H1 (cell line): ENCODE measurements around the gene CACNG4. TPM values are rescaled to one million over a fixed set of nuclear protein-coding genes. Genes with fewer than 3 reads are reported as not detected.

ENCODE experiments used
- CTCF ChIA-PET: fragments of 300-600 bp; sonication (Branson Sonifier 250); formaldehyde crosslinking; loops from one replicate; lab custom pipeline; 2021; ENCODE audit not compliant: partially characterized antibody; lab: Charles Lee
- POLR2A ChIA-PET: fragments of 300-600 bp; sonication (Branson Sonifier 250); formaldehyde crosslinking; loops from one replicate; lab custom pipeline; 2021; ENCODE audit warnings: inconsistent platforms; ENCODE audit not compliant: partially characterized antibody; lab: Charles Lee
- DNase-seq, 2 experiments: peaks; one replicate each; pipeline versions ENCODE4 v3.0.0 to v3.0.0-alpha.2; 2010 to 2022; ENCODE audit warnings: low spot score in 2 of 2, low read depth in 1 of 2, mixed read lengths in 1 of 2
- FAIRE-seq: peaks from 2 replicates; lab custom pipeline; 2011; peaks lifted over from hg19 to GRCh38; lab: Jason Lieb, UNC
- H2AFZ ChIP-seq: 2 replicates; pipeline ENCODE4 v1.8.1; 2012; ENCODE audit warnings: low read length, inconsistent platforms
- H2AK5ac ChIP-seq: 2 replicates; pipeline ENCODE4 v1.6.1; 2013; ENCODE audit warnings: low read depth, low read length
- H2BK120ac ChIP-seq: replicated peaks from 2 replicates; pipeline ENCODE3; 2013; ENCODE audit warnings: low read depth, low read length, inconsistent platforms
- H2BK12ac ChIP-seq: 2 replicates; pipeline ENCODE4 v1.6.1; 2013; ENCODE audit warnings: low read depth, low read length
- H2BK15ac ChIP-seq: 2 replicates; pipeline ENCODE4 v1.6.1; 2013; ENCODE audit warnings: low read length
- H2BK20ac ChIP-seq: 2 replicates; pipeline ENCODE4 v1.6.1; 2013; ENCODE audit warnings: low read length
- H2BK5ac ChIP-seq: 2 replicates; pipeline ENCODE4 v1.6.1; 2013; ENCODE audit warnings: low read depth, low read length
- H3K14ac ChIP-seq: 2 replicates; pipeline ENCODE4 v1.6.1; 2013; ENCODE audit warnings: inconsistent platforms; ENCODE audit not compliant: insufficient read length
- H3K18ac ChIP-seq: 2 replicates; pipeline ENCODE4 v1.6.1; 2013; ENCODE audit warnings: low read length; ENCODE audit errors: extremely low read depth
- H3K23ac ChIP-seq: 2 replicates; pipeline ENCODE4 v1.6.1; 2013; ENCODE audit warnings: inconsistent platforms; ENCODE audit not compliant: insufficient read length
- H3K23me2 ChIP-seq: 2 replicates; pipeline ENCODE4 v1.6.1; 2013; ENCODE audit warnings: low read depth, low read length
- H3K27ac ChIP-seq: 2 replicates; pipeline ENCODE4 v1.6.1; 2011; ENCODE audit warnings: low read depth, low read length, inconsistent platforms
- H3K27me3 ChIP-seq, 4 experiments: replicated peaks in 1 of 4; 1 replicate in 1 of 4; 2 replicates in 3 of 4; pipeline versions ENCODE4 v1.6.1 to v1.8.1; 2011 to 2013; ENCODE audit warnings: low read length in 3 of 4, mild to moderate bottlenecking in 3 of 4, inconsistent platforms in 2 of 4, mixed read lengths in 2 of 4, moderate library complexity in 1 of 4; ENCODE audit not compliant: control insufficient read depth in 3 of 4, insufficient read depth in 3 of 4; ENCODE audit errors: extremely low read depth in 1 of 4
- H3K36me3 ChIP-seq, 4 experiments: 2 replicates each; pipeline versions ENCODE4 v1.6.1 to v1.8.1; 2011 to 2013; ENCODE audit warnings: mild to moderate bottlenecking in 4 of 4, low read length in 3 of 4, moderate library complexity in 2 of 4, control low read depth in 1 of 4, inconsistent platforms in 1 of 4; ENCODE audit not compliant: insufficient read depth in 4 of 4, control insufficient read depth in 2 of 4
- H3K4ac ChIP-seq: replicated peaks from 2 replicates; pipeline ENCODE3; 2013; ENCODE audit warnings: low read length, low read depth, mixed read lengths, inconsistent platforms; ENCODE audit not compliant: insufficient read length
- H3K4me1 ChIP-seq, 4 experiments: replicated peaks in 1 of 4; 1 replicate in 1 of 4; 2 replicates in 3 of 4; pipeline versions ENCODE4 v1.6.1 to v1.8.1; 2011 to 2013; ENCODE audit warnings: low read length in 3 of 4, inconsistent platforms in 2 of 4, mixed read lengths in 1 of 4; ENCODE audit not compliant: insufficient read depth in 4 of 4, control insufficient read depth in 3 of 4
- H3K4me2 ChIP-seq, 2 experiments: 2 replicates each; pipeline versions ENCODE4 v1.6.1 to v1.8.1; 2011 to 2013; ENCODE audit warnings: low read depth in 2 of 2, low read length in 2 of 2, control low read depth in 1 of 2, inconsistent platforms in 1 of 2, mild to moderate bottlenecking in 1 of 2; ENCODE audit not compliant: insufficient read depth in 1 of 2
- H3K4me3 ChIP-seq, 4 experiments: fragments of 200-600, 300-600 bp in 1 of 4; sonication (generic), shearing (Covaris generic), sonication (Bioruptor Twin) in 1 of 4; 2 replicates each; pipeline versions ENCODE4 v1.5.1 to v1.8.1; 2011 to 2016; ENCODE audit warnings: low read length in 4 of 4, low read depth in 3 of 4, control low read depth in 2 of 4, inconsistent platforms in 2 of 4, mild to moderate bottlenecking in 2 of 4, mixed read lengths in 1 of 4, moderate library complexity in 1 of 4; ENCODE audit not compliant: insufficient read depth in 2 of 4; ENCODE audit errors: extremely low read depth in 1 of 4
- H3K56ac ChIP-seq: replicated peaks from 2 replicates; pipeline ENCODE3; 2013; ENCODE audit warnings: low read depth, mild to moderate bottlenecking, mixed read lengths, low read length, inconsistent platforms; ENCODE audit not compliant: insufficient read length
- H3K79me1 ChIP-seq: 2 replicates; pipeline ENCODE4 v1.6.1; 2013; ENCODE audit warnings: low read depth, low read length, control low read depth
- H3K79me2 ChIP-seq, 2 experiments: 2 replicates each; pipeline versions ENCODE4 v1.6.1 to v1.8.1; 2012 to 2013; ENCODE audit warnings: low read length in 2 of 2, mild to moderate bottlenecking in 2 of 2, inconsistent platforms in 1 of 2; ENCODE audit not compliant: insufficient read depth in 2 of 2, control insufficient read depth in 1 of 2
- H3K9ac ChIP-seq, 4 experiments: replicated peaks in 1 of 4; 1 replicate in 1 of 4; 2 replicates in 3 of 4; pipeline versions ENCODE4 v1.6.1 to v1.8.1; 2011 to 2013; ENCODE audit warnings: low read depth in 3 of 4, low read length in 3 of 4, control low read depth in 2 of 4, mild to moderate bottlenecking in 2 of 4, moderate library complexity in 2 of 4, inconsistent platforms in 1 of 4; ENCODE audit errors: extremely low read depth in 1 of 4
- H3K9me3 ChIP-seq, 2 experiments: 2 replicates each; pipeline versions ENCODE4 v1.6.1 to v1.8.1; 2012 to 2013; ENCODE audit warnings: mild to moderate bottlenecking in 2 of 2, moderate library complexity in 2 of 2, control low read depth in 1 of 2, inconsistent platforms in 1 of 2, low read depth in 1 of 2, low read length in 1 of 2, mixed read lengths in 1 of 2; ENCODE audit not compliant: insufficient read depth in 2 of 2
- H4K20me1 ChIP-seq, 2 experiments: replicated peaks in 1 of 2; 2 replicates each; pipeline versions ENCODE3 to v1.8.1; 2011 to 2013; ENCODE audit warnings: inconsistent platforms in 2 of 2, low read length in 2 of 2, mild to moderate bottlenecking in 1 of 2; ENCODE audit not compliant: insufficient read depth in 2 of 2, control insufficient read depth in 1 of 2
- H4K5ac ChIP-seq: 2 replicates; pipeline ENCODE4 v1.6.1; 2013; ENCODE audit warnings: low read length, low read depth, mixed read lengths, inconsistent platforms; ENCODE audit not compliant: insufficient read length
- H4K8ac ChIP-seq: 2 replicates; pipeline ENCODE4 v1.8.0; 2013; ENCODE audit warnings: mild to moderate bottlenecking, moderate library complexity, low read length, inconsistent platforms; ENCODE audit not compliant: insufficient read depth; ENCODE audit errors: extremely low read depth
- H4K91ac ChIP-seq: replicated peaks from 2 replicates; pipeline ENCODE3; 2013; ENCODE audit warnings: low read length, mixed read lengths, inconsistent platforms; ENCODE audit not compliant: insufficient read length
- BRCA1 ChIP-seq: IDR thresholded peaks from 2 replicates; pipeline ENCODE4 v1.6.1; 2012; ENCODE audit warnings: low read depth, low read length, improper control_type of control experiment
- CBX8 ChIP-seq: fragments of 300-800, 300-1000 bp; sonication (generic); IDR thresholded peaks from 2 replicates; pipeline ENCODE4 v1.7.1; 2016; ENCODE audit warnings: low read depth, low read length, borderline replicate concordance
- CEBPB ChIP-seq: IDR thresholded peaks from 2 replicates; pipeline ENCODE4 v1.6.1; 2012; ENCODE audit warnings: low read depth, low read length
- CHD2 ChIP-seq: IDR thresholded peaks from 2 replicates; pipeline ENCODE4 v1.6.1; 2012; ENCODE audit warnings: low read length, improper control_type of control experiment
- EZH2 ChIP-seq: fragments of 200-600 bp; sonication (generic); IDR thresholded peaks from 2 replicates; pipeline ENCODE4 v1.7.1; 2012; ENCODE audit warnings: low read depth, mild to moderate bottlenecking, moderate library complexity, low read length, inconsistent platforms; ENCODE audit not compliant: severe bottlenecking
- GABPA ChIP-seq: IDR thresholded peaks from 2 replicates; pipeline ENCODE4 v1.6.1; 2011; ENCODE audit warnings: mild to moderate bottlenecking, low read length, moderate library complexity, borderline replicate concordance; ENCODE audit not compliant: insufficient read depth
- HDAC2 ChIP-seq, 2 experiments: fragments of 300-600 bp in 1 of 2; sonication (generic) in 1 of 2; IDR thresholded peaks; 2 replicates each; pipeline ENCODE4 v1.6.1; 2011 to 2012; ENCODE audit warnings: low read depth in 2 of 2, low read length in 2 of 2, mild to moderate bottlenecking in 2 of 2, moderate library complexity in 2 of 2, borderline replicate concordance in 1 of 2, inconsistent platforms in 1 of 2
- KDM5A ChIP-seq: fragments of 200-600 bp; IDR thresholded peaks from 2 replicates; pipeline ENCODE4 v1.7.1; 2012; ENCODE audit warnings: mild to moderate bottlenecking, low read length, inconsistent platforms, mixed read lengths
- RXRA ChIP-seq: IDR thresholded peaks from 2 replicates; pipeline ENCODE4 v1.6.1; 2011; ENCODE audit warnings: low read depth, mild to moderate bottlenecking, low read length, moderate library complexity; ENCODE audit not compliant: insufficient read depth
- TEAD4 ChIP-seq: IDR thresholded peaks from 2 replicates; pipeline ENCODE4 v1.6.1; 2012; ENCODE audit warnings: low read depth, low read length, inconsistent platforms, mixed read lengths
- YY1 ChIP-seq: IDR thresholded peaks from 2 replicates; pipeline ENCODE4 v1.6.1; 2011; ENCODE audit warnings: low read depth, mild to moderate bottlenecking, low read length
- WGBS, 2 experiments: shearing (Covaris generic) in 1 of 2; methylation state at CpG; one replicate each; pipeline versions ENCODE4 v1.1.6 to v1.1.7; 2013 to 2015; ENCODE audit warnings: low lambda C conversion rate in 2 of 2, mixed read lengths in 2 of 2, inconsistent platforms in 1 of 2, low coverage in 1 of 2, missing lambda C conversion rate in 1 of 2; ENCODE audit not compliant: insufficient replicate concordance in 2 of 2, insufficient coverage in 1 of 2, insufficient read length in 1 of 2; ENCODE audit errors: extremely low coverage in 1 of 2, missing lambda C conversion rate in 1 of 2; 5-methylcytosine and 5-hydroxymethylcytosine counted together
- polyA plus RNA-seq, 7 experiments: library from polyadenylated mRNA; depleted of rRNA in 3 of 7; stranded (reverse) in 5 of 7; unstranded in 2 of 7; fragments of >200 nt in 5 of 7; fragments of 200-250 nt in 2 of 7; gene quantifications; 1 replicate in 5 of 7; 2 replicates in 1 of 7; 4 replicates in 1 of 7; pipeline versions ENCODE4 v1.2.1 to v1.2.3, GENCODE V29; 2011 to 2013; ENCODE audit warnings: missing spikeins in 2 of 7, mixed read lengths in 2 of 7
- total RNA-seq: library from RNA; stranded (reverse); fragmentation: NEBNext Ultra II Directional; extraction: Animal tissue kit (Norgen Biotek cat#: 25700); gene quantifications from 2 replicates; pipeline ENCODE4 v1.2.1, GENCODE V29; 2021
- TF ChIP-seq, protein P1 (sequence below): IDR thresholded peaks from 2 replicates; pipeline ENCODE4 v1.6.1; 2011; ENCODE audit warnings: low read depth, mild to moderate bottlenecking, low read length; ENCODE audit not compliant: insufficient read depth
- TF ChIP-seq, protein P2 (sequence below): IDR thresholded peaks from 2 replicates; pipeline ENCODE4 v1.6.1; 2011; ENCODE audit warnings: low read length, improper control_type of control experiment

Gene CACNG4
- total and polyA plus RNA-seq, 2 of the 8 experiments (the other 6 are each of a cell fraction or from before 2014, with no cell fraction given), result 3.6 to 5.6 TPM

DNA sequence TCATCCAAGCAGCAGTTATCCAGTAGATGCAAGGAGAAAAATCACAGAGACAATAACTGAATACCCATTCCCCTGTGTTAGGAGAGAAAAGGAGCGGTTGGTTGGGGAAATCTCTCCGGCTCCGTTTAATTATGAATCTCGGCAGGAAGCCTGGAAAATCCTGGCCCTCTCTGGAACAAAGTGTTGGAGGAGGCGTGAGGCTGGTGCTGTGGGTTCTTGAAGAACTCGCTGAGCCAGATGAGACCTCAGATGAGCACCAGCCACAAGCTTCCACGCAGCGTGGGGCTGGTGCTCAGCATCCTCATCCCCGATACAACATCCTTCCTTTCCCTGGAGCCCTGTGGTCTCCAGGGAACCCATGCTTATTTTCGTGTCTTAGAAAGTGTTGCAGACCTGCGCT is 39.7 kb downstream of the CACNG4 start:
- no peak for DNase-seq
- H3K27ac ChIP-seq, result no peak overlapping the region
- H2BK120ac ChIP-seq, result no peak overlapping the region
- H3K4me3 ChIP-seq, result no peak overlapping the region
- no peak overlapping the region for H3K4ac ChIP-seq
- H3K79me2 ChIP-seq, result no peaks in the 10 kb centered on the region
- no peak overlapping the region for H2BK5ac ChIP-seq
- no peak overlapping the region for H4K91ac ChIP-seq
- no peaks in the 10 kb centered on the region for H4K20me1 ChIP-seq
- H2AK5ac ChIP-seq, result no peak overlapping the region
- H3K4me1 ChIP-seq, result no peaks in the 10 kb centered on the region
- H2BK15ac ChIP-seq, result no peak overlapping the region
- no peak overlapping the region for H2BK12ac ChIP-seq
- no peak overlapping the region for H4K5ac ChIP-seq
- H3K27me3 ChIP-seq, result no peaks in the 10 kb centered on the region
- no peaks in the 10 kb centered on the region for H3K79me1 ChIP-seq
- no peak overlapping the region for H2BK20ac ChIP-seq
- no peak overlapping the region for H3K4me2 ChIP-seq
- H4K8ac ChIP-seq, result no peak overlapping the region
- no peak overlapping the region for H3K23ac ChIP-seq
- 93% methylated on average over 11 of the region's 11 CpGs; no CpG with 5 or more reads in 1 of the 2 experiments for WGBS, 2 experiments
- no peak for FAIRE-seq
- POLR2A ChIA-PET, result interaction anchor here (1.1 kb wide), 1 partner anchor 12 kb away, joined by 3 read pairs; no protein-coding TSS in a partner anchor
- H2AFZ ChIP-seq, result no peak overlapping the region
- no peaks in the 10 kb centered on the region for H3K23me2 ChIP-seq
- H3K9me3 ChIP-seq, result no peaks in the 10 kb centered on the region; a peak in 1 of 4 replicates
- CTCF ChIA-PET, result interaction anchor here (0.6 to 5.2 kb wide), 4 partner anchors 12 to 295 kb away, joined by 3 to 28 read pairs (median 6); no protein-coding TSS in a partner anchor
- H3K36me3 ChIP-seq, result no peaks in the 10 kb centered on the region
- H3K14ac ChIP-seq, result no peak overlapping the region
- no peak overlapping the region; the same call in 1 of the 2 replicates for H3K18ac ChIP-seq
- no peak overlapping the region for H3K9ac ChIP-seq
- no peak overlapping the region for H3K56ac ChIP-seq
- TF ChIP-seq, protein P1, sequence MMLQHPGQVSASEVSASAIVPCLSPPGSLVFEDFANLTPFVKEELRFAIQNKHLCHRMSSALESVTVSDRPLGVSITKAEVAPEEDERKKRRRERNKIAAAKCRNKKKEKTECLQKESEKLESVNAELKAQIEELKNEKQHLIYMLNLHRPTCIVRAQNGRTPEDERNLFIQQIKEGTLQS, result no peak
- TF ChIP-seq CBX8, result no peak
- no peak for TF ChIP-seq TEAD4
- TF ChIP-seq BRCA1, result no peak
- no peak for TF ChIP-seq EZH2
- no peak for TF ChIP-seq RXRA
- no peak for TF ChIP-seq KDM5A
- no peak for TF ChIP-seq YY1
- no peak for TF ChIP-seq CHD2
- TF ChIP-seq CEBPB, result no peak
- TF ChIP-seq HDAC2 (IDR thresholded peaks at IDR 0.05; ENCODE audit: borderline replicate concordance in 1 of 2, low read depth in 2 of 2, low read length in 2 of 2), result no peak
- TF ChIP-seq, protein P2, sequence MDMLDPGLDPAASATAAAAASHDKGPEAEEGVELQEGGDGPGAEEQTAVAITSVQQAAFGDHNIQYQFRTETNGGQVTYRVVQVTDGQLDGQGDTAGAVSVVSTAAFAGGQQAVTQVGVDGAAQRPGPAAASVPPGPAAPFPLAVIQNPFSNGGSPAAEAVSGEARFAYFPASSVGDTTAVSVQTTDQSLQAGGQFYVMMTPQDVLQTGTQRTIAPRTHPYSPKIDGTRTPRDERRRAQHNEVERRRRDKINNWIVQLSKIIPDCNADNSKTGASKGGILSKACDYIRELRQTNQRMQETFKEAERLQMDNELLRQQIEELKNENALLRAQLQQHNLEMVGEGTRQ, result no peak
- no peak for TF ChIP-seq GABPA
